ENCODE results near the gene ROBO3.

The ROBO3 gene

DNA sequence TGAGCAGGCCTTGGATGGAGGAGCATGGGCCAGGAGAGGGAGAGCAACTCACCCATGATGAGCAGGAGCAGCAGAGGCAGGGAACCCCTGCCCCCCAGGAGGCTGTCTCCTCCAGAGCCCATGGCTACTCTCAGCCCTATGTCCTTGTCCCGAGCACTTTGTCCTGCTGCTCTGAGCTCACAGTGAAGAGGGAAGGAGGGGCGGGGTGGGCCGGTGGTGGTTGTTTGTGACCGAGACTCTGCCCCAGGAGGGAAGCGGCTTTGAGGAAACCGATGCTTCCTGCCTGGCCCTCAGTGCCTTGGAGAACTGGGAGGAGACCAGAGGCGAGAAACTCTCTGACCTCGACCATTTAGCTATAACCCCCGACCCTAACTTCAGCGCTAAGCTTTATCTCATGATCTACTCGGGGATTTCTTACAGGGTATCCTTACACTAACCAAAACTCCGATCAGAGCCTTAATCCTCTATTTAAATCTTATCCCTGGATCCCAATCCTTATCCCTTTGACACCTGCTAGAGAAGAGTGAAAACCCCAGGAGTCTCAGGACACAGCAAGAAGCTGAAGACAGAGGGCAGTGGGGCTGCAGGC lies 32.5 kb downstream of the ROBO3 start, which contains the start of gene ROBO4:
Gene ROBO4, minus strand, starts transcription at position 192 of the 589 bp plus-strand sequence. Its CDS starts 70 bp downstream, at position 122.
- TF ChIP-seq CTCF (IDR thresholded peaks at IDR 0.05), result no peak

DNA sequence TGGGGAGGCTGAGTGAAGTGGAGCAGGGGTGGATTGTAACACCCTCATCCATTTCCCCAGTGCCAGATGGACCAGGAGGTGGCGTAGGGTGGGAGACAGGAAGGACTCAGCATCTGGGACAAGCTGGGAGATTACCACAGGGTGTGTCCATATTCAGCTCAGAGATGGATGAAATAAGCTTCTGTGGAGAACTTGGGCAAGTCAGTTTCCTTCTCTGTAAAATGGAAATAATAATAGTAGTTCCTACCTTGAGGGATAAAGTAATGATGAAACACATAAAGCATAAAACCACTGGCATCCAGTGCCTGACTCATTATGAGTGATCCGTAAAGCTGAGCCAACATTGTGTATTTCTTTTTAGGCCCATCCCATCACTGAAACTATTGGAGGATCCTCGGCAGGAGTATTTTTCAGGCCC lies 33.0 kb downstream of the ROBO3 start:
- no peak for TF ChIP-seq CTCF (IDR thresholded peaks at IDR 0.05)

GRCh38 chr11:124898711-124899110 lies 33.5 kb downstream of the ROBO3 start:
- no peak for TF ChIP-seq CTCF (IDR thresholded peaks at IDR 0.05)

DNA sequence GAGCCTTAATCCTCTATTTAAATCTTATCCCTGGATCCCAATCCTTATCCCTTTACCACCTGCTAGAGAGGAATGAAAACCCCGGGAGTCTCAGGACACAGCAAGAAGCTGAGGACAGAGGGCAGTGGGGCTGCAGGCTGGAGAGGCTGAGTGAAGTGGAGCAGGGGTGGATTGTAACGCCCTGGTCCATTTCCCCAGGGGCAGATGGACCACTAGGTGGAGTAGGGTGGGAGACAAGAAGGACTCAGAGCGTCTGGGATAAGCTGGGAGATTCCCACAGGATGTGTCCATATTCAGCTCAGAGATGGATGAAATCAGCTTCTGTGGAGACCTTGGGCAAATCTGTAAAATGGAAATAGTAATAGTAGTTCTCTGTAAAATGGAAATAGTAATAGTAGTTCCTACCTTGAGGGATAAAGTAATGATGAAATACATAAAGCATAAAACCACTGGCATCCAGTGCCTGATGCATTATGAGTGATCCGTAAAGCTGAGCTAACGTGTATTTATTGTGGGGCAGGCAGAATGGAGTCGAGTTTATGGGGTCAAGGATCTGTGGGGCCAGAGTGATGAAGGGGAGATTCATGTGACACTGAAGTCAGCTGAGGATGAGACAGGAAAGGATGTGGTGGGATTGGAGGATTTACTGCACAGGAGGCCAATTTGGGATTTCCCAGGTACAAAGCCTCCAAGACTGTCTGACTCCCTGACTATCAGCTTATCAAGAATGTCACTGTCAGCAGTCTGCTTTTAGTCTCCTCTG lies 34.3 kb downstream of the ROBO3 start:
- no peak for TF ChIP-seq CTCF (IDR thresholded peaks at IDR 0.05)

- no peak for TF ChIP-seq CTCF (IDR thresholded peaks at IDR 0.05)
Observed at GRCh38 chr11:124900464-124900863, 35.2 kb downstream of the ROBO3 start.

DNA sequence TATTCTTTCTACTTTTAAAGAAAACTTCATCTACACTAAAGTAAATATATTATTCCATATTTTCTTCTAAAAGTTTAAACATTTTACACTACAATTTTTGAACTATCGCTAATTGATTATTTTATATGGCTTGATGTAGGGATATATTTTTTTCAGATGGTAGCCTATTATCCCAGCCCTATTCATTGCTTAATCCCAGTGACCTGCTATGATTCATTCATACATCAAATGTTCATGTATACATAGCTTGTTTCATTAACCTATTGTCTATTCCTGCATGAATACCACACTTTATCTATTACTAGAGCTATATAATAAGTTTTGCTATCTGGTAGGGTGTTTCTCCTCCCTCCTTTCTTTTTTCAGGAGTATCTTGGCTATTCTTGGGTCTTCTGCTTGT lies 37.4 kb downstream of the ROBO3 start:
- TF ChIP-seq CTCF (IDR thresholded peaks at IDR 0.05), result no peak

DNA sequence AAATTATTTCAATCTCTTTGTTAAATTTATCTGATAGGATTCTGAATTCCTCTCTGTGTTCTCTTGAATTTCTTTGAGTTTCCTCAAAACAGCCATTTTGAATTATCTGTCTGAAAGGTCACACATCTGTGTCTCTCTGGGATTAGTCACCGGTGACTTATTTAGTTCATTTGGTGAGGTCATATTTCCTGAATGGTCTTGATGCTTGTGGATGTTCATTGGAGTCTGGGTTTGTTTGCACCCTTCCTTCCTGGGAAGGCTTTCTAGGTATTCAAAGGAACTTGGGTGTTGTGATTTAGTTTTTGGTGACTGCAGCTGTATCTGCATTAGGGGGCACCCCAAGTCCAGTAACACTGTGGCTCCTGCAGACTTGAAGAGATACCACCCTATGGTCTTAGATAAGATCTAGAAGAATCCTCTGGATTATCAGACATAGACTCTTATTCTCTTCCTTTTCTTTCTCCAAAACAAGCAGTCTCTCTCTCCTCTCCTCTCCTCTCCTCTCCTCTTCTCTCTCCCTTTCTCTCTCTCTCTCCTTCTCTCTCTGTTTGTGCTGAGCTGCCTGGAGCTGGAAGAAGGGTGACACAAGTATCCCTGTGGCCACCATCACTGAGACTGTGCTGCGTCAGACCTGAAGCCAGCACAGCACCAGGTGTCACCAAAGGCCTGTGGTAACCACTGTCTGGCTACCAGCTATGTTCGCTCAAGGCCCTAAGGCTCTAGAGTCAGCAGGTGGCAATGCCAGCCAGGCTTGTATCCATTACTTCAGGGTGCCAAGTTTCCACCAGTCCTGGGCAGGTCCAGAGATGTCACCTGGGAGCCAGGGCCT lies 50.5 kb downstream of the ROBO3 start:
- no peak for TF ChIP-seq CTCF (IDR thresholded peaks at IDR 0.05)
